LNCaP clone FGC (cell line): Measurements from ENCODE around the gene SWSAP1.

ENCODE experiments used
- DNase-seq: peaks from one replicate; pipeline ENCODE4 v3.0.0-alpha.2; 2011; ENCODE audit warnings: low read depth
- H3K4me3 ChIP-seq: 2 replicates; pipeline ENCODE4 v1.5.1; 2011; ENCODE audit warnings: mild to moderate bottlenecking, low read depth, low read length, control low read depth
- CTCF ChIP-seq: IDR thresholded peaks from 2 replicates; pipeline ENCODE4 v1.5.1; 2012; ENCODE audit warnings: mild to moderate bottlenecking; ENCODE audit not compliant: control insufficient read depth, insufficient read depth; ENCODE audit errors: extremely low read depth

The SWSAP1 gene

GRCh38 chr19:11418549-11419506 lies 44.4 kb downstream of the SWSAP1 start, which contains the start of gene RGL3:
Gene RGL3 (minus strand): TSS chr19:11419314. CDS start chr19:11419278, 36 bp downstream.
- TF ChIP-seq CTCF = no peak
- DNase-seq = no peak
- H3K4me3 ChIP-seq = no peak within 1 kb of the TSS

- no peak for TF ChIP-seq CTCF
- no peak for DNase-seq
- H3K4me3 ChIP-seq = no peak overlapping the region
These were observed 46.2 kb downstream of the SWSAP1 start for GRCh38 chr19:11420429-11421370.

GRCh38 chr19:11421371-11422098 lies 47.1 kb downstream of the SWSAP1 start:
- no peak overlapping the region for H3K4me3 ChIP-seq
- TF ChIP-seq CTCF = no peak
- DNase-seq = no peak

- no peak for DNase-seq
These were observed 47.9 kb downstream of the SWSAP1 start for GRCh38 chr19:11422163-11423065.

GRCh38 chr19:11423164-11423790 lies 48.8 kb downstream of the SWSAP1 start:
- no peak for TF ChIP-seq CTCF
- no peak for DNase-seq
- no peak overlapping the region for H3K4me3 ChIP-seq

More at GRCh38 chr19:11422163-11423065, 47.9 kb downstream of the SWSAP1 start:
- TF ChIP-seq CTCF = no peak
- H3K4me3 ChIP-seq = no peak overlapping the region
